BE2C (cell line): ENCODE data around the gene C2orf72.
A peak's percentile ranks its signal among the peaks of the same experiment; 100 is the strongest.

Source experiments
- DNase-seq: peaks from one replicate; pipeline ENCODE4 v3.0.0-alpha.2; 2020
- H3K27me3 ChIP-seq: fragments of 250-450 bp; sonication (Bioruptor Pico); 2 replicates; pipeline ENCODE4 v1.5.1; 2020; ENCODE audit warnings: mild to moderate bottlenecking
- H3K36me3 ChIP-seq: fragments of 250-450 bp; sonication (Bioruptor Pico); 2 replicates; pipeline ENCODE4 v1.5.1; 2020; ENCODE audit warnings: mild to moderate bottlenecking
- H3K4me1 ChIP-seq: fragments of 250-450 bp; sonication (Bioruptor Pico); 2 replicates; pipeline ENCODE4 v1.5.1; 2020
- H3K4me3 ChIP-seq: 2 replicates; pipeline ENCODE4 v1.5.1; 2011; ENCODE audit warnings: low read depth, low read length
- H3K9me3 ChIP-seq: fragments of 250-450 bp; sonication (Bioruptor Pico); 2 replicates; pipeline ENCODE4 v1.5.1; 2020
- TF ChIP-seq, protein P1 (sequence below): IDR thresholded peaks from 2 replicates; pipeline ENCODE4 v1.5.1; 2012; ENCODE audit warnings: mild to moderate bottlenecking, low read depth, low read length

The C2orf72 gene

DNA sequence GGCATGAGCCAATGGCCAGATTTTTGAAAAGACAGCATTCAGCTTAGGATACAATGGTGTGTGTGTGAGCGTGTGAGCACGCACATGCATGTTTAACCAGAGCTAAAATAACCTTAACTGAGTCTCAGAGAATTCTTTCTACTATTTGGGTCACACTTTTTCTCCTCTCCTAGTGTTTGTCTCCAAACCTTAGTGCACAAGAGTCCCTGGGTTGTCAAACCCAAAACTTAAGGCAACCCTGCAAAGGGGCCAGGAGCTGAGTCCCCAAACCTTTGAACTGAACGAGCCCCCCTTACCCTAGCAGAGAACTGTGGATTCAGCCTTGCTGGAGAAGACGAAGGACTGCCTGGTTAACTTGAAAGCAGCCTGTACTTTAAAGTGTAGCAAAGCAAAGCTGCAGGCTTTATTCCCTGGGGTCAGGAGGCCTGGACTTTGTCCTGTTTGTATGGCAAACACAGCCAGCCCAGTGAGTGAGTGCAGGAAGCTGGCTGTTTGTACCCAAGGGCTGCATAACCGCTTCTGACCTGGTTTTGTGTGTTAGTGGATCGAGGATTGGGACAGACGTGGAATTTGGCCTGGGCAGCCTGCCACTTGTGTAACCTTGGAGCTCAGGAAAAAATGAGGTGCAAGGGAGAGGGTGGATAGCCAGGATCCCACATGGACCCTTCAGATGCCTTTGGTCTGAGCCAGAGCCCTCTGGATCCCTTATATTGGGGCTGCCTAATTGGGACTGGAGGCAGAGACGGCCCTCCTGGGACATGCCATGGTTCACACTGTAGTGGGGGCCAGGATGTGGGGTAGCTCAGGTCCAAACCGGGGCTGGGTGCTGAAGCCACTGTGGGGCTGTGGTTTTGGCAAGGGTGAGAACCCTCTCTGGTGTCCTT lies 12.9 kb downstream of the C2orf72 start:
- no peaks in the 10 kb centered on the region for H3K27me3 ChIP-seq

DNA sequence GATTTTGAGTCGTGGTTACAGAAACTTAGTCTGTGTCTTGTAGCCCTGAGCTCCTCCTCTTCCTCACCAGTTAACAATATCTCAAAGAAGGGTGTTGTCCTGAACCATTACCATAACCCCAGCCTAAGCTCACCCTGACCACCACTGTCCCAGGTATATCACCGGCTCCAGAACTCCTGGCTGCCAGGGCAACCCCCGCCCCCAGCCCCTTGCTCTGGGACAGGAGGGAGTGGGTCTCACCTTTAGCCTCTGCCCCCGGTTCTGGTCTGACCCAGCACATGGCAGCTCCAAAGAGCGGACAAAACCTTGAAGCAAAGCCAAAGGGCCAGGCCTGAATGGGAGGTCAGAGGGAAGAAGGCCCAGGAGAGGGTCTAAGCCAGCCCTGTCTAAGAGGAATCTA lies 13.8 kb downstream of the C2orf72 start:
- no peaks in the 10 kb centered on the region for H3K27me3 ChIP-seq
- no peaks in the 10 kb centered on the region for H3K4me1 ChIP-seq
- H3K9me3 ChIP-seq = no peaks in the 10 kb centered on the region
- DNase-seq = no peak
- no peak overlapping the region for H3K4me3 ChIP-seq
- no peaks in the 10 kb centered on the region for H3K36me3 ChIP-seq
- TF ChIP-seq, protein P1, sequence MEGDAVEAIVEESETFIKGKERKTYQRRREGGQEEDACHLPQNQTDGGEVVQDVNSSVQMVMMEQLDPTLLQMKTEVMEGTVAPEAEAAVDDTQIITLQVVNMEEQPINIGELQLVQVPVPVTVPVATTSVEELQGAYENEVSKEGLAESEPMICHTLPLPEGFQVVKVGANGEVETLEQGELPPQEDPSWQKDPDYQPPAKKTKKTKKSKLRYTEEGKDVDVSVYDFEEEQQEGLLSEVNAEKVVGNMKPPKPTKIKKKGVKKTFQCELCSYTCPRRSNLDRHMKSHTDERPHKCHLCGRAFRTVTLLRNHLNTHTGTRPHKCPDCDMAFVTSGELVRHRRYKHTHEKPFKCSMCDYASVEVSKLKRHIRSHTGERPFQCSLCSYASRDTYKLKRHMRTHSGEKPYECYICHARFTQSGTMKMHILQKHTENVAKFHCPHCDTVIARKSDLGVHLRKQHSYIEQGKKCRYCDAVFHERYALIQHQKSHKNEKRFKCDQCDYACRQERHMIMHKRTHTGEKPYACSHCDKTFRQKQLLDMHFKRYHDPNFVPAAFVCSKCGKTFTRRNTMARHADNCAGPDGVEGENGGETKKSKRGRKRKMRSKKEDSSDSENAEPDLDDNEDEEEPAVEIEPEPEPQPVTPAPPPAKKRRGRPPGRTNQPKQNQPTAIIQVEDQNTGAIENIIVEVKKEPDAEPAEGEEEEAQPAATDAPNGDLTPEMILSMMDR = no peak

More for the DNA sequence above, 12.9 kb downstream of the C2orf72 start:
- Histone ChIP-seq H3K4me1 (no peaks in the 10 kb centered on the region), H3K4me3 (no peak overlapping the region), H3K36me3 (no peaks in the 10 kb centered on the region), H3K9me3 (no peaks in the 10 kb centered on the region)
- peak; percentile 52 for DNase-seq
- TF ChIP-seq, protein P1 = no peak

DNA sequence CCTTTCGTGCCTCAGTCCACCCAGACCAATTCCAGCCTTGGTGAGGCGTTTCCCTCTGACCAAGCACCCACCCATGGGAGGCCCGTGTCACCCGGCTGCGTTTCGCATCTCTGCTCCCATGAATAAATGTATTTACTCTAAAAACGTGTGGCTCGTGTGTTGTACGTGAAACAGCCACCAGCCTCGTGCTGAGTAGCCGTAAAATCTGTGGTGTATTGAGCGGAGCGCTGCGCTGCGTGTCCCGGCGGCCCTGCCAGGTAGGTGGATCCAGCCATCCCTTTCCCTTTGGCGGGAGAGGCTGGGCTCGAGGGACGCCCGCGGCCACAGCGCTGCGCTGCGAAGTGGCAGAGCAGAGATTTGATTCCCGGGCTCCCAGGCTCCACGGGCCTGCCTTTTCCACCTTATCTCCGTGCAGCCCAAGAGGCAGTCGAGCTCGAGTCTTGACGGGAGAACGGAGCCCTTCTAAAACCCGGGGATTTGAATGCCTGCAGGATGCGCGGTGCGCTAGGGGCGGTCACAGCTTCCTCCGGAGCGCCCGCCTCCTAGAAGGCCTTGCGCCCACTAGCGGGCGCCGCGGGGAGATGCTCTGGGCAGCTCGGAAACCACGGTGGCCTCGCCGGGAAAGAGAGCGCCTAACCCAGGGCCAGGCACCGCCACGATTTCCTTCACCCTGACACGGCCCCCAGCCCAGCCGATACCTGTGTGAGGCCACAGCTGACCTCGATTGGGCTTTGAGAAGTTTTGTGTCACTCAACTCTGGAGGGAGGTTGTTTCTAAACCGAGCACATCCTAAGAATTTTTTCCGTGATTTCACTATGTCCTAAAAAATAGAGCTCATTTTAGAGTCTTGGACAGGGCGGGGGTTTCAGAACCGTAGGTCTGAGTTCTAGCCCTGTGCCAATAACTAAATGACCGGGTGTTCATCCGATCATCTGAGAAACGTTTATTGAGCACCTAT lies 15.4 kb downstream of the C2orf72 start:
- H3K9me3 ChIP-seq = no peaks in the 10 kb centered on the region
- DNase-seq = peak; percentile 90
- TF ChIP-seq, protein P1 = peak; percentile 92

DNA sequence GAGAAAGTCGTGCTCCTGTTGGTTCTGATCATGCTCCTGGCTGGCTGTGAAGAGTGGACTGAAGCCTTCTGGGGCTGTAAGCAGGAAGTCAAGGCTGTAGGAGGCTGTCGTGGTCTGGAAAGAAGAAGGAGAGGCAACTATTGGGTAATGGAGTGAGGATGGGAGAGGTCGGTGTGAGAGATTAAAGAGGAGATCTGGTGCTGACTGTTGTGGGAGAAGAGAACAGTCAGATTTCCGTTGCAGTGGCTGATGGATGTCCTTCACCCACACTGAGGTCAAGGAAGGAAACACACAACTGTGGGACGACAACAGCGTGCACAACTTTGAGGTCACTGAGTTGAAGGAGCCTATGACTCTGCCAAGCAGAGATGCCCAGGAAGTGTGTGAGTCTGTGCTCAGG lies 16.5 kb downstream of the C2orf72 start:
- Histone ChIP-seq H3K27me3 (no peaks in the 10 kb centered on the region), H3K4me3 (no peak overlapping the region), H3K4me1 (peaks cover 4% of the 10 kb centered on the region; the same call in 1 of the 2 replicates), H3K36me3 (no peaks in the 10 kb centered on the region), H3K9me3 (no peaks in the 10 kb centered on the region)
- no peak for DNase-seq
- TF ChIP-seq, protein P1 = no peak

More for the DNA sequence above, 15.4 kb downstream of the C2orf72 start:
- no peaks in the 10 kb centered on the region; the same call in 1 of the 2 replicates for H3K4me1 ChIP-seq
- H3K36me3 ChIP-seq = no peaks in the 10 kb centered on the region
- peak overlapping the region; percentile 69 for H3K4me3 ChIP-seq
- no peaks in the 10 kb centered on the region for H3K27me3 ChIP-seq

DNA sequence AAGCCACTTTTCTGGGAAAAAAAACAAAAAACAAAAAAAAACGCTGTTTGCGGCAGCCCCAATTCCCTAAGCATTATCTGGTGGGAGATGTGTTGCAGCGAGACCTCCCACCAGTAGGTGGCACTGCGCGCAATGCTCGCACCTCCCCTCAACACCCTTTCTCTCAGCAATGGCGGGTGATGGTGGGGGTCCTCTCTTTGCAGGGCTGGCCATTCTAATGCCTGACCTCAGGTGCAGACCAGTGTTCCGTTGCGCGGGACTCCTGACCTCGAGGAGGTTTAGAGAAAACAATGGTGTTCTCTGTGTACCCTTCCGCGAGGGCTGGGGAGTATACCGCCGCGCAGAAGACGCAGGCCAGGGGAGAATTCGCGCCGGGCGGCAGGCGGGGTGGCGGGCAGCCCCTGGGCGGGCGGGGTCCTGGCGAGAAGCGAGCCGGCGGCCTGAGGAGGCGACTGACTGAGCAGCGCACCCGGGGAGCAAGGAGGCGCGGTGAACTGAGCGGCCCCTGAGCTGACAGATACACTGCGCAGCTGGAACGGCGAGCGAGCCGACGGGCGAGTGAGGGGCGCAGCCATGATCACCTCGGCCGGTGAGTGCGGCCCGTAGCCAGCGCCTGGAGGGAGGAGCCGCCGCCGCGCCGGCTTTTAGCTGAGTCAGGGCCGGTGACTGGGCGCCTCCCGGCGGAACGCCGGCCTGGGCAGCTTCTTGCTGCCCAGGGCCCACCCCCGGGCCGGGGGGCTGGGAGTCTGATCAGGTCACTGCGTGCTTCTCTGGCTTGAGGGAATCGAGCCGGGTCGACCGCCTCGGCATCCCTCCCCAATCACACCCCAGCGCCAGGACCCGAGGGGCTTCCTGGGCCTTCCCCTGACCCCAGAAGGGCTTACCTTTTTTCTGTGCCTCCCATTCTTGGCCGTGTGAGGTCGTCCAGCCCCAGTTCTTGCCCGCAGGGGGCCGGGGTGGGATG lies 19.4 kb downstream of the C2orf72 start, which contains the start of gene PSMD1:
Gene PSMD1 (plus strand): TSS at position 415 of the 964 bp plus-strand sequence. CDS start 159 bp downstream, at position 574.
- Histone ChIP-seq H3K4me1 (peaks cover 4% of the 10 kb centered on the region), H3K27me3 (no peaks in the 10 kb centered on the region), H3K9me3 (no peaks in the 10 kb centered on the region), H3K36me3 (peaks cover 10% of the 10 kb centered on the region), H3K4me3 (peak within 1 kb of the TSS; percentile 99)
- peak; percentile 91 for DNase-seq
- TF ChIP-seq, protein P1 = peak; percentile 96
